Liver (tissue), 9 donors: Measurements from ENCODE around the gene ASIC4. TPM values are rescaled to one million over a fixed set of nuclear protein-coding genes. Genes with fewer than 3 reads are reported as not detected.

Source experiments
- DNase-seq: peaks from one replicate; pipeline ENCODE4 v3.0.0-alpha.2; 2017; ENCODE audit warnings: low spot score
- H3K27ac ChIP-seq, 2 donors: one replicate each; pipeline ENCODE4 v1.7.0; 2013; ENCODE audit warnings: inconsistent platforms in 2 of 2, low read length in 2 of 2, control low read depth in 1 of 2, low read depth in 1 of 2, mild to moderate bottlenecking in 1 of 2
- H3K27me3 ChIP-seq, 4 donors: one replicate each; pipeline versions ENCODE4 v1.6.1 to v1.7.0; 2013; ENCODE audit warnings: low read length in 3 of 4, inconsistent platforms in 1 of 4, mild to moderate bottlenecking in 1 of 4, moderate library complexity in 1 of 4; ENCODE audit not compliant: control insufficient read depth in 4 of 4, insufficient read depth in 4 of 4
- H3K36me3 ChIP-seq, 4 donors: one replicate each; pipeline versions ENCODE4 v1.6.1 to v1.7.0; 2013; ENCODE audit warnings: low read length in 3 of 4, mild to moderate bottlenecking in 3 of 4, low read depth in 1 of 4, moderate library complexity in 1 of 4; ENCODE audit not compliant: control insufficient read depth in 4 of 4, insufficient read depth in 3 of 4
- H3K4me1 ChIP-seq, 4 donors: one replicate each; pipeline versions ENCODE4 v1.6.1 to v1.7.0; 2013; ENCODE audit warnings: low read length in 3 of 4, mild to moderate bottlenecking in 3 of 4, moderate library complexity in 1 of 4; ENCODE audit not compliant: control insufficient read depth in 4 of 4, insufficient read depth in 4 of 4
- H3K4me3 ChIP-seq, 3 donors: one replicate each; pipeline versions ENCODE4 v1.6.1 to v1.7.0; 2013; ENCODE audit warnings: low read length in 3 of 3, control low read depth in 1 of 3, low read depth in 1 of 3, mild to moderate bottlenecking in 1 of 3
- H3K9ac ChIP-seq, 2 donors: one replicate each; pipeline ENCODE4 v1.7.0; 2013; ENCODE audit warnings: low read length in 2 of 2, mild to moderate bottlenecking in 2 of 2, moderate library complexity in 2 of 2, control low read depth in 1 of 2, low read depth in 1 of 2
- H3K9me3 ChIP-seq, 4 donors: one replicate each; pipeline versions ENCODE4 v1.6.1 to v1.7.0; 2013; ENCODE audit warnings: low read length in 3 of 4; ENCODE audit not compliant: control insufficient read depth in 4 of 4
- ATF3 ChIP-seq: IDR thresholded peaks from 2 replicates; pipeline ENCODE4 v1.6.1; 2016; ENCODE audit warnings: antibody characterized with exemption
- CTCF ChIP-seq: fragments of 150-350 bp; IDR thresholded peaks from 2 replicates; pipeline ENCODE4 v1.5.1; 2017; ENCODE audit warnings: improper control_type of control experiment, low read depth, low read length; ENCODE audit not compliant: missing input control
- EGR1 ChIP-seq, 2 donors: IDR thresholded peaks; 2 replicates each; pipeline ENCODE4 v1.6.1; 2016 to 2018; ENCODE audit warnings: antibody characterized with exemption in 2 of 2, low read depth in 2 of 2
- FOXA1 ChIP-seq: IDR thresholded peaks from 2 replicates; pipeline ENCODE4 v1.6.1; 2016; ENCODE audit warnings: antibody characterized with exemption
- FOXA2 ChIP-seq: IDR thresholded peaks from 2 replicates; pipeline ENCODE4 v1.6.1; 2016; ENCODE audit warnings: antibody characterized with exemption
- GABPA ChIP-seq, 2 donors: IDR thresholded peaks in 1 of 2; conservative IDR thresholded peaks in 1 of 2; 2 replicates each; pipeline ENCODE4 v1.6.1; 2016; ENCODE audit warnings: antibody characterized with exemption in 2 of 2, mild to moderate bottlenecking in 1 of 2, moderate library complexity in 1 of 2
- HNF4A ChIP-seq, 2 donors: conservative IDR thresholded peaks; 2 replicates each; pipeline ENCODE4 v1.6.1; 2016; ENCODE audit warnings: antibody characterized with exemption in 2 of 2, mild to moderate bottlenecking in 2 of 2
- HNF4G ChIP-seq: IDR thresholded peaks from 2 replicates; pipeline ENCODE4 v1.6.1; 2016; ENCODE audit warnings: antibody characterized with exemption
- JUND ChIP-seq, 2 donors: IDR thresholded peaks; 2 replicates each; pipeline ENCODE4 v1.6.1; 2016; ENCODE audit warnings: antibody characterized with exemption in 2 of 2
- MAX ChIP-seq: IDR thresholded peaks from 2 replicates; pipeline ENCODE4 v1.6.1; 2016; ENCODE audit warnings: antibody characterized with exemption
- RAD21 ChIP-seq, 2 donors: IDR thresholded peaks; 2 replicates each; pipeline ENCODE4 v1.6.1; 2016; ENCODE audit warnings: antibody characterized with exemption in 2 of 2, mild to moderate bottlenecking in 2 of 2
- REST ChIP-seq: IDR thresholded peaks from 2 replicates; pipeline ENCODE4 v1.6.1; 2016; ENCODE audit warnings: antibody characterized with exemption, mild to moderate bottlenecking
- RXRA ChIP-seq, 2 donors: IDR thresholded peaks; 2 replicates each; pipeline ENCODE4 v1.6.1; 2017 to 2018; ENCODE audit warnings: antibody characterized with exemption in 2 of 2, mild to moderate bottlenecking in 1 of 2
- SP1 ChIP-seq: IDR thresholded peaks from 2 replicates; pipeline ENCODE4 v1.6.1; 2018; ENCODE audit warnings: antibody characterized with exemption, mild to moderate bottlenecking
- TAF1 ChIP-seq: conservative IDR thresholded peaks from 2 replicates; pipeline ENCODE4 v1.6.1; 2016; ENCODE audit warnings: antibody characterized with exemption, mild to moderate bottlenecking
- YY1 ChIP-seq: IDR thresholded peaks from 2 replicates; pipeline ENCODE4 v1.6.1; 2016; ENCODE audit warnings: antibody characterized with exemption, mild to moderate bottlenecking
- ZBTB33 ChIP-seq: IDR thresholded peaks from 2 replicates; pipeline ENCODE4 v1.6.1; 2016; ENCODE audit warnings: antibody characterized with exemption
- WGBS: extraction: QIAGEN DNeasy Blood & Tissue Kit; methylation state at CpG from one replicate; pipeline ENCODE4 v1.1.7; 2013; 5-methylcytosine and 5-hydroxymethylcytosine counted together
- polyA plus RNA-seq, 2 donors: library from polyadenylated mRNA; stranded (reverse) in 1 of 2; unstranded in 1 of 2; fragments of 200-250 nt in 1 of 2; fragments of >200 nt in 1 of 2; fragmentation: Nextera tagmentation in 1 of 2; extraction: Ambion mirVana in 1 of 2; gene quantifications; one replicate each; pipeline versions ENCODE4 v1.2.1 to v1.2.3, GENCODE V29; 2013 to 2015
- total RNA-seq, 2 donors: library from RNA; depleted of rRNA; stranded (reverse); fragments of >200 nt; gene quantifications; one replicate each; pipeline ENCODE4 v1.2.3, GENCODE V29; 2014
- donor health status: healthy.
- donor health status: healthy.
- donor health status: healthy.
- donor health status: healthy.
- donor health status: healthy.

ASIC4 gene
- total and polyA plus RNA-seq, 4 donors, result 0.08 to 1.5 TPM; not detected in 2

GRCh38 chr2:219472629-219473187 lies 41.6 kb upstream of the ASIC4 start:
- no peak overlapping the region for H3K9ac ChIP-seq
- H3K27me3 ChIP-seq, result peaks cover 0 to 2% (median 0%) of the 10 kb centered on the region in 4 donors
- no peaks in the 10 kb centered on the region for H3K36me3 ChIP-seq
- no peaks in the 10 kb centered on the region for H3K9me3 ChIP-seq
- no peak for DNase-seq
- WGBS, result 88% methylated on average over 12 of the region's 12 CpGs
- no peak overlapping the region for H3K27ac ChIP-seq
- TF ChIP-seq SP1 (no peak), TAF1 (no peak), HNF4A (conservative IDR thresholded peaks at IDR 0.05) (no peak), GABPA (IDR thresholded peaks at IDR 0.05 in 1 of 2, conservative IDR thresholded peaks at IDR 0.05 in 1 of 2) (no peak), FOXA1 (no peak), REST (no peak), ATF3 (no peak), RXRA (IDR thresholded peaks at IDR 0.05) (no peak), CTCF (no peak), HNF4G (no peak), EGR1 (IDR thresholded peaks at IDR 0.05; ENCODE audit: low read depth in 2 of 2) (no peak), FOXA2 (no peak), YY1 (no peak), RAD21 (IDR thresholded peaks at IDR 0.05) (no peak), MAX (no peak), ZBTB33 (no peak), JUND (IDR thresholded peaks at IDR 0.05) (no peak)
- H3K4me1 ChIP-seq, result no peaks in the 10 kb centered on the region
- H3K4me3 ChIP-seq, result no peak overlapping the region
